Mesenchymal stem cell (in vitro differentiated cells and primary cell): ENCODE measurements around the gene MARCHF5.

Experiments
- DNase-seq: peaks from one replicate; pipeline ENCODE4 v3.0.0-alpha.2; 2013
- H2AFZ ChIP-seq: one replicate; pipeline ENCODE4 v1.6.1; 2013; ENCODE audit warnings: low read depth, mild to moderate bottlenecking, control low read depth, inconsistent platforms, low read length, moderate library complexity
- H2AK5ac ChIP-seq: 2 replicates; pipeline ENCODE4 v1.6.1; 2013; ENCODE audit warnings: low read length, moderate library complexity, mild to moderate bottlenecking, inconsistent platforms; ENCODE audit not compliant: severe bottlenecking
- H2BK120ac ChIP-seq: one replicate; pipeline ENCODE4 v1.6.1; 2013; ENCODE audit warnings: low read depth, mild to moderate bottlenecking, inconsistent platforms, low read length, moderate library complexity
- H2BK12ac ChIP-seq, 2 experiments: one replicate each; pipeline ENCODE4 v1.6.1; 2013; ENCODE audit warnings: inconsistent platforms in 2 of 2, low read length in 2 of 2, mild to moderate bottlenecking in 2 of 2, moderate library complexity in 2 of 2, control low read depth in 1 of 2
- H2BK15ac ChIP-seq: one replicate; pipeline ENCODE4 v1.6.1; 2013; ENCODE audit warnings: mild to moderate bottlenecking, low read depth, inconsistent platforms; ENCODE audit not compliant: poor library complexity, severe bottlenecking
- H2BK5ac ChIP-seq: 2 replicates; pipeline ENCODE4 v1.6.1; 2013; ENCODE audit warnings: low read depth, mild to moderate bottlenecking, low read length, control low read depth, inconsistent platforms; ENCODE audit not compliant: poor library complexity, severe bottlenecking
- H3K14ac ChIP-seq, 2 experiments: one replicate each; pipeline ENCODE4 v1.6.1; 2013; ENCODE audit warnings: inconsistent platforms in 2 of 2, low read length in 2 of 2, control low read depth in 1 of 2, mild to moderate bottlenecking in 1 of 2, moderate library complexity in 1 of 2
- H3K18ac ChIP-seq, 2 experiments: one replicate each; pipeline ENCODE4 v1.6.1; 2013; ENCODE audit warnings: inconsistent platforms in 2 of 2, low read length in 2 of 2, control low read depth in 1 of 2, low read depth in 1 of 2, mild to moderate bottlenecking in 1 of 2
- H3K23ac ChIP-seq, 2 experiments: one replicate each; pipeline ENCODE4 v1.6.1; 2013; ENCODE audit warnings: inconsistent platforms in 2 of 2, low read length in 2 of 2, mild to moderate bottlenecking in 2 of 2, moderate library complexity in 2 of 2, control low read depth in 1 of 2
- H3K27ac ChIP-seq: 2 replicates; pipeline ENCODE4 v1.5.1; 2013; ENCODE audit warnings: mild to moderate bottlenecking, moderate library complexity, low read length, control low read depth, inconsistent platforms; ENCODE audit not compliant: poor library complexity, severe bottlenecking
- H3K27me3 ChIP-seq, 2 experiments: 2 replicates each; pipeline versions ENCODE4 v1.6.1 to v1.7.0; 2013; ENCODE audit warnings: low read length in 2 of 2, mild to moderate bottlenecking in 2 of 2, moderate library complexity in 2 of 2, control low read depth in 1 of 2, inconsistent platforms in 1 of 2; ENCODE audit not compliant: control insufficient read depth in 1 of 2, insufficient read depth in 1 of 2
- H3K36me3 ChIP-seq, 2 experiments: 2 replicates each; pipeline versions ENCODE4 v1.6.1 to v1.7.0; 2013; ENCODE audit warnings: low read length in 2 of 2, control low read depth in 1 of 2, inconsistent platforms in 1 of 2, low read depth in 1 of 2, mild to moderate bottlenecking in 1 of 2; ENCODE audit not compliant: insufficient read depth in 2 of 2, control insufficient read depth in 1 of 2
- H3K4ac ChIP-seq, 2 experiments: one replicate each; pipeline ENCODE4 v1.6.1; 2013; ENCODE audit warnings: inconsistent platforms in 2 of 2, low read length in 2 of 2, mild to moderate bottlenecking in 2 of 2, moderate library complexity in 2 of 2, control low read depth in 1 of 2, low read depth in 1 of 2
- H3K4me1 ChIP-seq: 2 replicates; pipeline ENCODE4 v1.6.1; 2013; ENCODE audit warnings: low read depth, low read length, control low read depth; ENCODE audit not compliant: control insufficient read depth, insufficient read depth
- H3K4me2 ChIP-seq: 2 replicates; pipeline ENCODE4 v1.6.1; 2013; ENCODE audit warnings: low read length, mild to moderate bottlenecking, inconsistent platforms; ENCODE audit not compliant: poor library complexity, severe bottlenecking
- H3K4me3 ChIP-seq, 2 experiments: 2 replicates each; pipeline versions ENCODE4 v1.5.1 to v1.7.0; 2013; ENCODE audit warnings: low read length in 2 of 2, mild to moderate bottlenecking in 2 of 2, control low read depth in 1 of 2, low read depth in 1 of 2; ENCODE audit not compliant: insufficient read depth in 1 of 2
- H3K79me1 ChIP-seq: replicated peaks from 2 replicates; pipeline ENCODE4 v1.6.1; 2013; ENCODE audit warnings: mild to moderate bottlenecking, control low read depth, low read length, inconsistent platforms; ENCODE audit not compliant: poor library complexity, severe bottlenecking
- H3K9ac ChIP-seq: 2 replicates; pipeline ENCODE4 v1.7.0; 2013; ENCODE audit warnings: mild to moderate bottlenecking, low read length, moderate library complexity
- H3K9me3 ChIP-seq: 2 replicates; pipeline ENCODE4 v1.7.0; 2013; ENCODE audit warnings: mild to moderate bottlenecking, low read length; ENCODE audit not compliant: control insufficient read depth
- H4K8ac ChIP-seq: one replicate; pipeline ENCODE4 v1.6.1; 2013; ENCODE audit warnings: inconsistent platforms, mild to moderate bottlenecking, low read length, moderate library complexity
- H4K91ac ChIP-seq: one replicate; pipeline ENCODE4 v1.6.1; 2013; ENCODE audit warnings: mild to moderate bottlenecking, low read length, inconsistent platforms
- WGBS: methylation state at CpG from one replicate; pipeline ENCODE4 v1.1.7; 2013; ENCODE audit warnings: mixed read lengths; 5-methylcytosine and 5-hydroxymethylcytosine counted together

MARCHF5 gene

GRCh38 chr10:92377962-92378361 is 87.0 kb downstream of the MARCHF5 start:
- WGBS = 32% methylated on average over 4 of the region's 4 CpGs
- H3K4me3 ChIP-seq = no peak overlapping the region
- H2AFZ ChIP-seq = no peak overlapping the region
- H2BK120ac ChIP-seq = no peak overlapping the region
- H3K36me3 ChIP-seq = no peaks in the 10 kb centered on the region
- no peak overlapping the region for H3K18ac ChIP-seq
- no peak overlapping the region for H4K91ac ChIP-seq
- no peak for DNase-seq
- no peak overlapping the region for H2BK5ac ChIP-seq
- no peak overlapping the region for H2BK12ac ChIP-seq
- H2BK15ac ChIP-seq = no peak overlapping the region
- no peaks in the 10 kb centered on the region for H3K9me3 ChIP-seq
- H2AK5ac ChIP-seq = no peak overlapping the region
- no peak overlapping the region for H3K27ac ChIP-seq
- H3K4me1 ChIP-seq = no peaks in the 10 kb centered on the region
- no peak overlapping the region for H3K4me2 ChIP-seq
- no peak overlapping the region for H4K8ac ChIP-seq
- H3K4ac ChIP-seq = no peak overlapping the region
- no peak overlapping the region for H3K9ac ChIP-seq
- peaks cover 10 to 16% of the 10 kb centered on the region in 2 experiments for H3K27me3 ChIP-seq
- no peak overlapping the region for H3K23ac ChIP-seq
- H3K79me1 ChIP-seq = no peaks in the 10 kb centered on the region
- H3K14ac ChIP-seq = no peak overlapping the region

- Histone ChIP-seq H3K18ac (no peak overlapping the region), H3K36me3 (no peaks in the 10 kb centered on the region), H3K4ac (no peak overlapping the region), H2AK5ac (no peak overlapping the region), H2BK12ac (no peak overlapping the region), H4K8ac (no peak overlapping the region), H3K4me1 (no peaks in the 10 kb centered on the region), H3K9me3 (no peaks in the 10 kb centered on the region), H3K23ac (no peak overlapping the region), H3K27ac (no peak overlapping the region), H4K91ac (no peak overlapping the region), H3K14ac (no peak overlapping the region), H2BK5ac (no peak overlapping the region), H2AFZ (no peak overlapping the region), H3K4me2 (no peak overlapping the region), H2BK120ac (no peak overlapping the region), H3K4me3 (no peak overlapping the region), H3K9ac (no peak overlapping the region), H2BK15ac (no peak overlapping the region), H3K79me1 (no peaks in the 10 kb centered on the region), H3K27me3 (peaks cover 10 to 16% of the 10 kb centered on the region in 2 experiments)
- no peak for DNase-seq
- 68% methylated on average over 5 of the region's 7 CpGs for WGBS
Observed at GRCh38 chr10:92381543-92381954, 90.6 kb downstream of the MARCHF5 start.

- Histone ChIP-seq H2BK5ac (no peak overlapping the region), H3K4me1 (no peaks in the 10 kb centered on the region), H3K36me3 (no peaks in the 10 kb centered on the region), H2AK5ac (no peak overlapping the region), H2BK120ac (no peak overlapping the region), H3K27me3 (peaks cover 10 to 16% of the 10 kb centered on the region in 2 experiments), H3K23ac (no peak overlapping the region), H3K4me2 (no peak overlapping the region), H3K9ac (no peak overlapping the region), H3K27ac (no peak overlapping the region), H3K79me1 (no peaks in the 10 kb centered on the region), H2BK15ac (no peak overlapping the region), H4K8ac (no peak overlapping the region), H4K91ac (no peak overlapping the region), H2AFZ (no peak overlapping the region), H3K18ac (no peak overlapping the region), H3K14ac (no peak overlapping the region), H3K9me3 (no peaks in the 10 kb centered on the region), H2BK12ac (no peak overlapping the region), H3K4ac (no peak overlapping the region), H3K4me3 (no peak overlapping the region)
- WGBS = 57% methylated on average over 4 of the region's 4 CpGs
- DNase-seq = no peak
Observed at GRCh38 chr10:92382631-92383030, 91.7 kb downstream of the MARCHF5 start.

GRCh38 chr10:92384741-92385140 is 93.8 kb downstream of the MARCHF5 start:
- DNase-seq = no peak

More at GRCh38 chr10:92384741-92385140, 93.8 kb downstream of the MARCHF5 start:
- Histone ChIP-seq H2AK5ac (no peak overlapping the region), H2BK15ac (no peak overlapping the region), H3K79me1 (no peaks in the 10 kb centered on the region), H2BK12ac (no peak overlapping the region), H3K36me3 (no peaks in the 10 kb centered on the region), H3K4ac (no peak overlapping the region), H3K14ac (no peak overlapping the region), H3K23ac (no peak overlapping the region), H2AFZ (no peak overlapping the region), H3K9me3 (no peaks in the 10 kb centered on the region), H3K4me3 (no peak overlapping the region), H3K27ac (no peak overlapping the region), H2BK120ac (no peak overlapping the region), H4K8ac (no peak overlapping the region), H3K4me2 (no peak overlapping the region), H4K91ac (no peak overlapping the region), H3K18ac (no peak overlapping the region), H2BK5ac (no peak overlapping the region), H3K27me3 (peaks cover 10 to 13% of the 10 kb centered on the region in 2 experiments), H3K9ac (no peak overlapping the region), H3K4me1 (no peaks in the 10 kb centered on the region)
- 100% methylated on average over 1 of the region's 2 CpGs for WGBS
